K562 (cell line): ENCODE results near the gene KLHL13. TPM values are rescaled to one million over a fixed set of nuclear protein-coding genes. Genes with fewer than 3 reads are reported as not detected.

Experiments
- ATAC-seq: fragments of 200-7000 bp; cut with Tn5 transposase; 3 replicates; pipeline ENCODE4 v1.9.1; 2020; ENCODE audit warnings: moderate library complexity
- BruUV-seq: library from RNA; stranded (reverse); fragments of 400-500 nt; replicated peaks from 2 replicates; lab custom pipeline; 2021; lab: Mats Ljungman, UMichigan
- CTCF ChIA-PET: fragments of 300-600 bp; formaldehyde crosslinking; extraction: SDS; loops from one replicate; lab custom pipeline; 2021; ENCODE audit warnings: low intra/inter-chr PET ratio; lab: Yijun Ruan, JAX
- POLR2A ChIA-PET: fragments of 300-600, 350-650 bp; sonication (Branson Sonifier 250); formaldehyde crosslinking; extraction: SDS; loops from one replicate; lab custom pipeline; 2021; ENCODE audit warnings: antibody characterized with exemption, inconsistent platforms; lab: Yijun Ruan, JAX
- DNase-seq, 4 experiments: peaks; one replicate each; pipeline versions ENCODE4 v3.0.0 to v3.0.0-alpha.2; 2011 to 2018; ENCODE audit warnings: low spot score in 3 of 4, mixed read lengths in 3 of 4; ENCODE audit errors: extremely low read depth in 1 of 4
- FAIRE-seq: peaks from 2 replicates; lab custom pipeline; 2011; peaks lifted over from hg19 to GRCh38; lab: Jason Lieb, UNC
- H2AFZ ChIP-seq: 2 replicates; pipeline ENCODE4 v1.6.0; 2011; ENCODE audit warnings: low read depth, low read length, control low read depth, inconsistent platforms
- H3K27ac ChIP-seq: fragments of 200-600 bp; 3 replicates; pipeline ENCODE4 v1.8.0; 2011; ENCODE audit warnings: low read depth, mild to moderate bottlenecking, control low read depth, inconsistent platforms, low read length, moderate library complexity, mixed read lengths; ENCODE audit errors: extremely low read depth
- H3K27me3 ChIP-seq, 2 experiments: fragments of 300-600 bp in 1 of 2; 2 replicates in 1 of 2; 3 replicates in 1 of 2; pipeline versions ENCODE4 v1.6.0 to v1.8.0; 2011; ENCODE audit warnings: inconsistent platforms in 2 of 2, low read length in 2 of 2, mild to moderate bottlenecking in 1 of 2, mixed read lengths in 1 of 2, moderate library complexity in 1 of 2; ENCODE audit not compliant: control insufficient read depth in 2 of 2, insufficient read depth in 2 of 2
- H3K36me3 ChIP-seq: fragments of 300-600 bp; 3 replicates; pipeline ENCODE4 v1.8.0; 2011; ENCODE audit warnings: mild to moderate bottlenecking, low read length, inconsistent platforms; ENCODE audit not compliant: control insufficient read depth, insufficient read depth
- H3K4me1 ChIP-seq, 2 experiments: fragments of 200-600 bp in 1 of 2; replicated peaks in 1 of 2; 2 replicates in 1 of 2; 3 replicates in 1 of 2; pipeline versions ENCODE4 v1.5.1 to v1.8.0; 2011; ENCODE audit warnings: inconsistent platforms in 2 of 2, low read length in 2 of 2, mild to moderate bottlenecking in 1 of 2, mixed read lengths in 1 of 2, moderate library complexity in 1 of 2; ENCODE audit not compliant: control insufficient read depth in 2 of 2, insufficient read depth in 2 of 2
- H3K4me2 ChIP-seq: 2 replicates; pipeline ENCODE4 v1.6.1; 2011; ENCODE audit warnings: low read length, control low read depth, inconsistent platforms, mixed read lengths; ENCODE audit not compliant: insufficient read depth
- H3K4me3 ChIP-seq: fragments of 200-600 bp; sonication (generic), shearing (Covaris generic); 2 replicates; pipeline ENCODE4 v1.5.1; 2016; ENCODE audit warnings: control low read depth, inconsistent platforms
- H3K79me2 ChIP-seq: fragments of 200-600 bp; 3 replicates; pipeline ENCODE4 v1.8.0; 2011; ENCODE audit warnings: low read length, inconsistent platforms; ENCODE audit not compliant: control insufficient read depth, insufficient read depth
- H3K9ac ChIP-seq, 2 experiments: 2 replicates each; pipeline versions ENCODE4 v1.6.0 to v1.6.1; 2011; ENCODE audit warnings: low read depth in 2 of 2, low read length in 2 of 2, control low read depth in 1 of 2, inconsistent platforms in 1 of 2, mild to moderate bottlenecking in 1 of 2, mixed read lengths in 1 of 2; ENCODE audit not compliant: insufficient read depth in 1 of 2
- H3K9me1 ChIP-seq: one replicate; pipeline ENCODE4 v1.6.0; 2011; ENCODE audit warnings: inconsistent platforms, mild to moderate bottlenecking, low read length, moderate library complexity; ENCODE audit not compliant: control insufficient read depth, insufficient read depth
- H3K9me3 ChIP-seq: replicated peaks from 2 replicates; pipeline ENCODE4 v1.5.1; 2011; ENCODE audit warnings: low read depth, low read length, inconsistent platforms; ENCODE audit not compliant: control insufficient read depth, insufficient read depth
- H4K20me1 ChIP-seq: replicated peaks from 2 replicates; pipeline ENCODE4 v1.6.1; 2011; ENCODE audit warnings: low read length, inconsistent platforms, mixed read lengths; ENCODE audit not compliant: control insufficient read depth, insufficient read depth
- CTBP1 ChIP-seq: fragments of 450-650 bp; IDR thresholded peaks from 2 replicates; pipeline ENCODE4 v1.6.1; 2016; ENCODE audit warnings: borderline replicate concordance
- CTCFL ChIP-seq: IDR thresholded peaks from 2 replicates; pipeline ENCODE4 v1.6.1; 2011; ENCODE audit warnings: borderline replicate concordance, low read depth, mild to moderate bottlenecking, moderate library complexity, low read length; ENCODE audit not compliant: insufficient read depth, poor library complexity, severe bottlenecking
- EWSR1 ChIP-seq: fragments of 450-650 bp; IDR thresholded peaks from 2 replicates; pipeline ENCODE4 v1.6.1; 2018; ENCODE audit warnings: borderline replicate concordance, mild to moderate bottlenecking, low read depth, moderate library complexity; ENCODE audit not compliant: partially characterized antibody
- FOXJ2 ChIP-seq: fragments of 200-800 bp; sonication (Bioruptor generic); IDR thresholded peaks from 2 replicates; pipeline ENCODE4 v1.6.1; 2016; ENCODE audit warnings: missing genetic modification characterization, missing compliant biosample characterization
- FOXO4 ChIP-seq: fragments of 450-650 bp; formaldehyde crosslinking; IDR thresholded peaks from 2 replicates; pipeline ENCODE4 v1.4.0; 2020; ENCODE audit warnings: mild to moderate bottlenecking, moderate library complexity
- HES1 ChIP-seq: fragments of 450-650 bp; IDR thresholded peaks from 2 replicates; pipeline ENCODE4 v1.6.1; 2016; ENCODE audit warnings: low read depth, mild to moderate bottlenecking, moderate library complexity
- MIER1 ChIP-seq: fragments of 450-650 bp; IDR thresholded peaks from 2 replicates; pipeline ENCODE4 v1.6.1; 2016; ENCODE audit warnings: antibody characterized with exemption, mild to moderate bottlenecking, low read depth
- U2AF1 ChIP-seq: fragments of 200-400 bp; formaldehyde crosslinking; optimal IDR thresholded peaks from 2 replicates; pipeline ENCODE3; 2017; ENCODE audit warnings: mild to moderate bottlenecking, low read depth, low read length, moderate library complexity
- XRCC4 ChIP-seq: IDR thresholded peaks from one replicate; pipeline ENCODE4 v1.6.1; 2011; ENCODE audit not compliant: insufficient read depth, insufficient read length; ENCODE audit errors: extremely low read depth
- ZNF79 ChIP-seq: fragments of 250-450 bp; sonication (Bioruptor Pico); IDR thresholded peaks from 2 replicates; pipeline ENCODE4 v1.4.0; 2020; ENCODE audit warnings: low read depth, mild to moderate bottlenecking, moderate library complexity
- WGBS: fragments of 100-300 bp; shearing (Covaris generic); methylation state at CpG from one replicate; pipeline ENCODE4 v1.1.6; 2016; ENCODE audit warnings: low coverage, mixed read lengths; ENCODE audit not compliant: insufficient coverage; ENCODE audit errors: missing lambda C conversion rate; 5-methylcytosine and 5-hydroxymethylcytosine counted together
- in situ Hi-C: fragments of 300-500 bp; cut with MboI; formaldehyde crosslinking; loops from 4 replicates; pipeline ENCODE4 v1.15.0; 2018; ENCODE audit warnings: inconsistent platforms, mixed read lengths
- intact Hi-C: fragments of 100-400 bp; cut with micrococcal nuclease; formaldehyde crosslinking; loops from 2 replicates; pipeline ENCODE4 v1.14.2; 2022
- polyA plus RNA-seq, 8 experiments: library from polyadenylated mRNA; depleted of rRNA in 4 of 8; stranded (reverse) in 5 of 8; unstranded in 3 of 8; fragments of >200 nt; fragmentation: Nextera tagmentation in 2 of 8; fragmentation: Illumina TruSeq in 1 of 8; extraction: Ambion mirVana in 2 of 8; extraction: Trizol in 1 of 8; gene quantifications; 2 replicates each; pipeline versions ENCODE4 v1.2.1 to v1.2.3, GENCODE V29; 2011 to 2014; ENCODE audit warnings: inconsistent platforms in 1 of 8, missing spikeins in 1 of 8
- total RNA-seq, 7 experiments: library from RNA; depleted of rRNA in 6 of 7; stranded (reverse); fragments of >200 nt in 6 of 7; fragmentation: Illumina TruSeq in 2 of 7; extraction: Trizol in 2 of 7; gene quantifications; 2 replicates each; pipeline versions ENCODE4 v1.2.1 to v1.2.3, GENCODE V29; 2011 to 2021; ENCODE audit warnings: low replicate concordance in 1 of 7

The KLHL13 gene
- total and polyA plus RNA-seq, 9 of the 15 experiments (the other 6 are each of a cell fraction or from before 2014, with no cell fraction given) = 1.2 to 4.1 (median 2.2) TPM

- Histone ChIP-seq H3K9me1 (no peaks in the 10 kb centered on the region), H3K27ac (no peak overlapping the region), H4K20me1 (no peaks in the 10 kb centered on the region), H3K27me3 (no peaks in the 10 kb centered on the region), H3K9me3 (no peaks in the 10 kb centered on the region), H3K36me3 (no peaks in the 10 kb centered on the region), H3K4me2 (no peak overlapping the region), H3K4me3 (no peak overlapping the region), H3K4me1 (no peaks in the 10 kb centered on the region), H2AFZ (no peak overlapping the region), H3K9ac (no peak overlapping the region), H3K79me2 (no peaks in the 10 kb centered on the region)
- intact Hi-C loops (no loop called here), in situ Hi-C loops (no loop called here)
- WGBS = 0% methylated on average over 2 of the region's 2 CpGs
- FAIRE-seq (no peak), DNase-seq (no peak), ATAC-seq (no peak)
- no TSS peak for BruUV-seq
- ChIA-PET POLR2A (no interaction called here), CTCF (no interaction called here)
- TF ChIP-seq HES1 = no peak
- TF ChIP-seq FOXO4 (CRISPR knock-in tag) = no peak
- no peak for TF ChIP-seq FOXJ2 (tag)
- TF ChIP-seq CTCFL = no peak
- TF ChIP-seq EWSR1 = no peak
- TF ChIP-seq U2AF1 = no peak
- TF ChIP-seq ZNF79 (CRISPR knock-in tag) = no peak
- no peak for TF ChIP-seq MIER1
- TF ChIP-seq XRCC4 = no peak
- no peak for TF ChIP-seq CTBP1
These were observed 261.8 kb downstream of the KLHL13 start for GRCh38 chrX:117854806-117855205.
